ENCODE measurements around the gene TBX20.

DNA sequence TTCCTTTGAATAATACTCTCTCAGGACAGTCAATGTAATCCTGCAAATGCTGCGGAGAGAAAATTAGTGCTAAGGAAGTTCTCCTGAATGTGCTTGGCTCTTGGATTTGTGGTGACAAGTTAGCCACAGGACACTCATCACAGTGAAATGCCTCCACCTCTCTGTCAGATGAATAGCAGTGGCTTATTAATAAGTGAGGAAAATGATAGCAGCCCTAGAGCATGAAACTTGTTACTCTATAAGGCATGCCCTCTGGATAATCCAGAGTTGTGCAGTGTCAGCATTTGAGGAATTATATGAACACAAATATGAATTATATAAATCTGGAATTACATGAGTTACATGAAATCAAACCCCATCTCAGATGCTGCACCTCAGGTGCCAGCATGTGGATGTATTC, 23.5 kb upstream of the TBX20 start:
- TF ChIP-seq, protein P1, sequence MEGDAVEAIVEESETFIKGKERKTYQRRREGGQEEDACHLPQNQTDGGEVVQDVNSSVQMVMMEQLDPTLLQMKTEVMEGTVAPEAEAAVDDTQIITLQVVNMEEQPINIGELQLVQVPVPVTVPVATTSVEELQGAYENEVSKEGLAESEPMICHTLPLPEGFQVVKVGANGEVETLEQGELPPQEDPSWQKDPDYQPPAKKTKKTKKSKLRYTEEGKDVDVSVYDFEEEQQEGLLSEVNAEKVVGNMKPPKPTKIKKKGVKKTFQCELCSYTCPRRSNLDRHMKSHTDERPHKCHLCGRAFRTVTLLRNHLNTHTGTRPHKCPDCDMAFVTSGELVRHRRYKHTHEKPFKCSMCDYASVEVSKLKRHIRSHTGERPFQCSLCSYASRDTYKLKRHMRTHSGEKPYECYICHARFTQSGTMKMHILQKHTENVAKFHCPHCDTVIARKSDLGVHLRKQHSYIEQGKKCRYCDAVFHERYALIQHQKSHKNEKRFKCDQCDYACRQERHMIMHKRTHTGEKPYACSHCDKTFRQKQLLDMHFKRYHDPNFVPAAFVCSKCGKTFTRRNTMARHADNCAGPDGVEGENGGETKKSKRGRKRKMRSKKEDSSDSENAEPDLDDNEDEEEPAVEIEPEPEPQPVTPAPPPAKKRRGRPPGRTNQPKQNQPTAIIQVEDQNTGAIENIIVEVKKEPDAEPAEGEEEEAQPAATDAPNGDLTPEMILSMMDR (IDR thresholded peaks at IDR 0.05), result no peak
- TF ChIP-seq POLR2A (IDR thresholded peaks at IDR 0.05), result no peak
